ENCODE measurements around the gene ANKRA2.

DNA sequence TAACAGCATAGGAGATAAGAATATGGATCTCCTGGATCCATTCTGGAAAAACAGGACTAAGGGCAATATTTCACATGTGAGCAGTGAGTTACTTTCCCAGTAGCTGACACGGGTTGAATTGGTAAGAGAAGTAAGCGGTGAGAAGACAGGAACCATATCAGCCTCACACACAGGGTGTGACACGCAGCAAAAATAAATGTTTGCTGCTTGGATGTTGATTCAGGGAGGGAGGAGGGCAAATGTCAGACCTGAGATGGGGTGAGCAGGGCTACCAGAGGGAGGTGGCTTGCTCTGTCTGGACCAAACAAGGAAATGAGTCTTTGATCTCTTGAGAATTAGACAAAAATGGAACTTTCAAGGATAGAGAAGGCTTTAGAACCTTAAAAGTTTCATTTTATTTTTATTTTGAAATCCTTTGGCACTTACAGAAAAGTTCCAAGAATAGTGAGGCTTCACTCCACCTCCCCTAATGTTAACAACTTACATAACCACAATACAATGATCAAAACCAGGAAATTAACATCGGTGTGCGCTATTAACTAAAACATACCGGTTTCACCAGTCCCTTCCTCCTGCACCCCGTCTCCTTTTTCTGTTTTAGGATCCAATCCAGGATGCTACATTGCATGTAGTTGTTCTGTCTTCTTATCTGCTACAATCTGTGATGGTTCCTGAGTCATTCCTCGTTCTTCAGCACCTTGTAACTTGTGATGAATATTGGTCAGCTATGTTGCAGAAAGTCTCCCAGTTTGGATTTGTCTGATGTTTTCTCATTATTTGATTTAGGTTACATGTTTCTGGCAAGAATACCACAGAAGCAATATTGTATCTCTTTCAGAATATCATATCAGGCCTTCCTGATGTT is 40.0 kb upstream of the ANKRA2 start:
- TF ChIP-seq POLR2AphosphoS5 (IDR thresholded peaks at IDR 0.05), result no peak
- no peak for TF ChIP-seq POLR2A (IDR thresholded peaks at IDR 0.05)

All from spleen (tissue), 3 donors.